ENCODE results near the gene LIMS2.

- TF ChIP-seq POLR2A (IDR thresholded peaks at IDR 0.05), result no peak
- TF ChIP-seq, protein P1, sequence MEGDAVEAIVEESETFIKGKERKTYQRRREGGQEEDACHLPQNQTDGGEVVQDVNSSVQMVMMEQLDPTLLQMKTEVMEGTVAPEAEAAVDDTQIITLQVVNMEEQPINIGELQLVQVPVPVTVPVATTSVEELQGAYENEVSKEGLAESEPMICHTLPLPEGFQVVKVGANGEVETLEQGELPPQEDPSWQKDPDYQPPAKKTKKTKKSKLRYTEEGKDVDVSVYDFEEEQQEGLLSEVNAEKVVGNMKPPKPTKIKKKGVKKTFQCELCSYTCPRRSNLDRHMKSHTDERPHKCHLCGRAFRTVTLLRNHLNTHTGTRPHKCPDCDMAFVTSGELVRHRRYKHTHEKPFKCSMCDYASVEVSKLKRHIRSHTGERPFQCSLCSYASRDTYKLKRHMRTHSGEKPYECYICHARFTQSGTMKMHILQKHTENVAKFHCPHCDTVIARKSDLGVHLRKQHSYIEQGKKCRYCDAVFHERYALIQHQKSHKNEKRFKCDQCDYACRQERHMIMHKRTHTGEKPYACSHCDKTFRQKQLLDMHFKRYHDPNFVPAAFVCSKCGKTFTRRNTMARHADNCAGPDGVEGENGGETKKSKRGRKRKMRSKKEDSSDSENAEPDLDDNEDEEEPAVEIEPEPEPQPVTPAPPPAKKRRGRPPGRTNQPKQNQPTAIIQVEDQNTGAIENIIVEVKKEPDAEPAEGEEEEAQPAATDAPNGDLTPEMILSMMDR (IDR thresholded peaks at IDR 0.05), result no peak
Measured at GRCh38 chr2:127634626-127635379, 40.5 kb downstream of the LIMS2 start.

Data from body of pancreas (tissue), 4 donors.